ENCODE measurements around the gene CDC25B.
"Not testable (repeated sequence)": the region's sequence is repeated elsewhere in the genome, so short reads cannot be mapped to it uniquely, and the experiment has no call there.

DNA sequence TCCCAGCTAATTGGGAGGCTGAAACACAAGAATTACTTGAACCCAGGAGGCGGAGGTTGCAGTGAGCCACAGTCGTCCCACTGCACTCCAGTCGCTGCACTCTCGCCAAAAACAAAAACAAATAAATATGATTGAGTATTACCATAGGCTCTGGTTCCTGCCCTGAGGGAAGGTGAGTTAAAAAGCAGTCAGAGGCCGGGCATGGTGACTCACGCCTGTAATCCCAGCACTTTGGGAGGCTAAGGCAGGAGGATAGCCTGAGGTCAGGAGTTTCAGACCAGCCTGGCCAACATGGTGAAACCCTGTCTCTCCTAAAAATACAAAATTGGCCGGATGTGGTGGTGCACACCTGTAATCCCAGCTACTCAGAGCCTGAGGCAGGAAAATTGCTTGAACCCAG lies 44.1 kb downstream of the CDC25B start:
- not testable (repeated sequence) for TF ChIP-seq EZH2 (IDR thresholded peaks at IDR 0.05; ENCODE audit: low read length); CTCF (optimal IDR thresholded peaks at IDR 0.05 in 1 of 3, IDR thresholded peaks at IDR 0.05 in 1 of 3, conservative IDR thresholded peaks at IDR 0.05 in 1 of 3; ENCODE audit: extremely low read depth in 1 of 3, insufficient read depth in 2 of 3, low read length in 3 of 3)

All from keratinocyte (primary cell).